Stimulated activated CD8-positive, alpha-beta memory T cell treated with anti-CD3 and anti-CD28 coated beads, Interleukin-4, amount 100 ng/mL, for 48 hours (primary cell): ENCODE measurements around the gene ATF7IP.
"Not testable (repeated sequence)": the region's sequence is repeated elsewhere in the genome, so short reads cannot be mapped to it uniquely, and the experiment has no call there.

Experiments used
- DNase-seq: peaks from one replicate; pipeline ENCODE4 v3.0.0-alpha.2; 2020

The ATF7IP gene

DNA sequence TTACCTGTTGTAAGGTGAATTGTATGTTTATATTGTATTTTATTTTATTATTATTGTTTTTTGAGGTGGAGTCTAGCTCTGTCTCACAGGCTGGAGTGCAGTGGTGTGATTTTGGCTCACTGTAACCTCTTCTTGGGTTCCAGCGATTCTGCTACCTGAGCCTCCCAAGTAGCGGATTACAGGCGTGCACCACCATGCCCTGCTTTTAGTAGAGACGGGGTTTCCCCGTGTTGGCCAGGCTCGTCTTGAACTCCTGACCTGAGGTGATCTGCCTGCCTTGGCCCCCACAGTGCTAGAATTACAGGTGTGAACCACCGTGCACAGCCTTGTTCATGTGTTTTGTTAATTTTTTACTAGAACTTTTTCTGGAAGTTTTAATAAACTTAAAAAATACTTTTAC is 3.8 kb downstream of the ATF7IP start:
- no peak for DNase-seq

DNA sequence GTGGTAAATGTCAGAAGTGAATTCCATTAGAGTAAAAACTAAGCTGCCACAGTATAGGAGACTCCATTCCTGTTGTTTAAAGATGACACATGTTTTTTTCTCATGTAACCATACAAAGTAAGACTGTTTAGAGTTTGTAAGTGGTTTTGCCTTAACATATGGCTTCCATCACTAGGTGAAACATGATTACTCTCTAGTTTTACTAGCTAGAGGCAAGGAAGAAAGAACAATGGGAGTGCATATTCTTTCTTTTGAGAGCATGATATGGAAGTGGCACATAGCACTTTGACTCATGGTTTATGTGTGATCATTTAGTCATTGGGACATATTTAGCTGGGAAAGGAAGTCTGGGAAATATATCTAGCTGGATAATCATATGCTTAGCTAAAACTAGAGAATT is 7.7 kb downstream of the ATF7IP start:
- DNase-seq, result no peak

DNA sequence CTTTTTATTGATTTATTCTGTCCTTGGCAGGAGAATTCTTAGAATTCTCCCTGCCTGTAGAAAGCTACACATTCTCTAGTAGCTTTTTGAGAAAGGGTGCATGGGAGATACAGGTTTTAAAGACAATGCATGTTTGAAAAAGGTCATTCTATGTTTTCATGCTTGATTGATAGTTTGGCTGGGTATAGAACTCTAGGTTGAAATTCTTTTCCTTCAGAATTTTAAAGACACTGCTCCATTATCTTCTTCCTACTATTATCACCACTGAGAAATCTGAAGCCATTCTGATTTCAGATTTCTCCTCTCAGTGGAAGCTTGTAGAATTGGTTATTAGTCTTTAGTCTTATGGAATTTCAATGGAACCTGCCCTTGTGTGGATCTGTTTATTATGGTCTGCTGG is 14.0 kb downstream of the ATF7IP start:
- DNase-seq, result no peak

DNA sequence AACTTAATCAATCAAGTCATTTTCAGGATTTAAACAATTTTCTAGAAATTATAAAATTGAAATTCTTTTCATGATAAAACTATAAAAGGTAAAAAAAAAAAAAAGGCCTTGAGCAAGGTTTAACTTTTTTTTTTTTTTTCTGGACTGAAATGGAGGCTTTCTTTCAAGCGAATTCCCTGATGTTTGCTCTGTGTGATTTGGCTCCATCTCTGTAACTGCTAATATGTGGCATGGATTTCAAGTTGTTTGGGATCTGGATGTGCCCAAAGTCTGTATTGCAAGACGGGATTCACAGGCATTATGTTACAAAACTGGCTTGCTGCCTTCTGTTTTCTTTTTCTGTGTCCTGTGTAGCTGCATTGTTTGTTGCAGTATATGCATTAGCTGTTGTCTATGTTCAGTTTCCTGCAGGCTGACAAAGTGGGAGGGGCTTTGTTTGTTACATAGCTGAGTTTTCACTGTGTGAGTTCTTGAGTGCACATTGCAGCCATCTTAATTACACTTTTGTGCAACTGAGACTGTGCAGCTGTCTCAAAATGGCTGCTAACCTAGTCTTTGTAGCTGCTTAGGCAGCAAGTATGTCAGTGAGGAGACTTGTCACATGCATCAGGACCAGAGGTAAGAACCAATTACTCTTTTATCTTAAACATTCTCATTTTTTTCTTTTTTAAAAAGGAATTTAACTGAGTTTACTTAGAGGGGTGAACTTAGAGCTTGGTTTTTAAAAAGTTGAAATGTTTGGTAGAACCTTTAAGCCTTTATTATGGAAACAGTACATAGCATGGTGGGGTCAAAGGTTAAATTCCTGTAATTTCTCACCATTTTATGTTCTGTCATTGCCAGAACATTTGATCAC is 19.5 kb downstream of the ATF7IP start:
- DNase-seq, result peak; percentile 61

DNA sequence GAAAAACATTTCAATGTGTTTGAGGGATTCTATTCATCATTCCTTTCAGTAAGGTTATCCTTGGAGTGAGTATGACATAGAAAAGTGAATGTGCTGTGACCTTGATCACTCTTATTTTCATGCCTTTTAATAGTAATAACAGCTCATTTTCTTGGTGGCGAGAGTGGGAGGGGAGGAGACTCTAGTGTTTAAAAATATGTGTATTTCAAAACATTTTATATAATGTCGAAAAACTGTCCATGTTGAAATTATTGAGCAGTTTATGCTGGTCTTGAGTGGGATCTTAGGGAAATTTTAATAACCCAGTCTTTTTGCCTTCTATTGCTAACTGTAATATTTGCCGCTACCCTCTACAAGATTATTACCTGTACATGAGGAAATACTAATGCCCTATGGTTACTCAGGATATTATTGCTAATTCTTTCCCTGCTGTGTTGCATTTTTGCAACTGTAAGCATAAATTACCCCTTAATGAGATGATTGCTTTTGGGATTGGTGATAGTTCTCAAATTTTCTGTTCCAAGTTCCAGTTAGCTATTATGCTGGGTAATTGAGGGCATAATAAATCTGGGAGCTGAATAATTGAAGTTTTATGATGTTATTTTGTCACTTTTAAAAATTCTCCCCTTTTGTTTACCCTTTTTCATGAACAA is 21.9 kb downstream of the ATF7IP start:
- no peak for DNase-seq

DNA sequence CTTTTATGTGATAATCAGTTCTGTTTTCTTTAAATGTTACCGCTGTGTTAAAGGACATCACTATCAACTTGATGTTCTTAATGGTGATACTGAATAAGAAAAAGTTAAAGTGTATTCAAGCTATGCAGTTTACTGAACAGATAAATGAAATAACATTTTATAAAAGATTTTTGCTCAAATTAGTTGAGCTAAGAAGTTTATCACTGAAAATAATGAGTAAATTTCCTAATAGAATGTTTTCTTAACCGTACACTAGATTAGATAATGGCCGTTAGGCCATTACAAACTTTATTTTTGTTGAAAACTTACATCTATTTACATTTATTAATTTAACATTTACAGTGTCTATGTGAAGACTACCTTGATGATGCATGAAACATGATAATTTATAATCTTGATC is 25.0 kb downstream of the ATF7IP start:
- DNase-seq, result no peak

DNA sequence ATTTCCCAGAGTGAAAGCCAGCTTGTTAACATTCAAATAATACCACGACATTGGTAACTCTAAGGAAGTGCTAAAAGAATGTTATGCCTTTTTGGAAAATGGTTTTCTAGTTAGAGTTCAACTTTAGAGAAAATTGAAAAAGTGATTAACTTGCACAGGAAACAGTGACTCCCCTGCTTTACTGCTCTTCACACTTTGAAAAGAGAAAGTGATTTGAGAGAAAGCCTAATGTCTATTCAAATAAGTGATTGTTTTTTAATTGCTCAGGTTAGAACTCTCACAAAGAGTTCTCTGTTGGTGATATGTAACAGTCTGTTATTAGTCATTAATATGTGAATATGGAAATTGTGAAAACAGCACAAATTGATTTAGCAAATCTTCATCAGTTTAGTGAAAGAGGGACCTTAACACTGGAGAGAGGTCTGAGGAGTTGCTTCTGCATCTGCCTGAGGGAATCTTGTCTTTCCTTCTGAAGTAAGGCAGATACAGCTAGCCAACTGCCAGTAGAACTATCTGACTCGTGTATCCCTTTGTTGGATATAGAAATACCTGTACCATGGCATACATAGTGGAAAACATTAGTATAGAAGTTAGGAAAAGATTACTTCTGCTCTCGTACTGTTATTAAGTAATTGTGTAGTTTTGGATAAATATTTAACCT is 25.5 kb downstream of the ATF7IP start:
- DNase-seq, result no peak

DNA sequence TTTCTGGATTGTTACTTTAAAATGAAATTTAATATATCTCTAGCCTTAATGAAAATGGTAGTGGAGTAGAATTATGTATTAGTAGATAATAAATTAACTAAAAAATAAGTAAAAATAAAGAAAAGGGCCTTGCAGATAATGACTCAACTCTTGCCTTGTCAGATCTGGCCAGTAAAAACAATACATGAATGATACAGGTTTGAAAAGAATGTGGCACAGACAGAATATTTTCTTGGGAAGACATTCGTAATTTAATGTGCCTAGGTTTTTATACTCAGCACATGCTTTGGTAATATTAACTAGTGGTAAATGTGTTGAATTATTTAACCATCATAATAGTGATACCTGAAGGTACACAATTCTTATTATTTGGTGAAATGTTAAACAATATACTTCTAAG is 28.3 kb downstream of the ATF7IP start:
- no peak for DNase-seq

DNA sequence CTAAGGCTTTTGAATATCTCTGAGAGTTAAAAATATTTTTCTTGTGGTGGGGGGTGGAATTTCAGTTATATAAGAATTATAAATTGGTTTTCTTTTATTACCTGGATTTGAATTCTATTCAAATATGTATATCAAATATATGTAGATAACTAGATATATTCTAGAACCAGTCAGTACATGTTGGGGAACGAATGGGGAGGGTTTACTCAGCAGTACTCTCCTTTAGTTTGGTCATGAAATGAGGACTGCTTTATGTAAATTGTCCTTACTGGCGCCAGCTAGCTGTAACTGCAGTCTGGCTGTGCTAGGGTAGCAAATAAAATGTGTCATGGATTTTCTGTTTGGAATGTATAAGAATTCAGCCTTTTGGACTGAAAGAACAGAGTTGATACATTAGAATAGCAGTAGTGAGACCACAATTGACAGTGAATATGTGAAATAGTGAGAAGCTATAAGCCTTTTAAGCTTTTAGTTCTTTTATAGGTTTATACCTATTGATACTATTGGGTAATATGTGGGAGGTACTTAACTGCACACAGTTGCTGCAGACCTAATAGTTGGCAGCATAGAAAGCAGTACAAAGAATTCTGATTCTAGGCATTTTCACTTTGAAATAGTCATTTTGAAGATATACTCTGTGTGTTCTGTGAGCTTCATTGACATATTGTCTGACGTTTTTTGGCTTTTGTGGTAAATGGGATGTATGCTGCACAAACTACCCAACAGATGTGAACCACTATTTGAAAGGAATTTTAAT is 29.0 kb downstream of the ATF7IP start:
- DNase-seq, result no peak

DNA sequence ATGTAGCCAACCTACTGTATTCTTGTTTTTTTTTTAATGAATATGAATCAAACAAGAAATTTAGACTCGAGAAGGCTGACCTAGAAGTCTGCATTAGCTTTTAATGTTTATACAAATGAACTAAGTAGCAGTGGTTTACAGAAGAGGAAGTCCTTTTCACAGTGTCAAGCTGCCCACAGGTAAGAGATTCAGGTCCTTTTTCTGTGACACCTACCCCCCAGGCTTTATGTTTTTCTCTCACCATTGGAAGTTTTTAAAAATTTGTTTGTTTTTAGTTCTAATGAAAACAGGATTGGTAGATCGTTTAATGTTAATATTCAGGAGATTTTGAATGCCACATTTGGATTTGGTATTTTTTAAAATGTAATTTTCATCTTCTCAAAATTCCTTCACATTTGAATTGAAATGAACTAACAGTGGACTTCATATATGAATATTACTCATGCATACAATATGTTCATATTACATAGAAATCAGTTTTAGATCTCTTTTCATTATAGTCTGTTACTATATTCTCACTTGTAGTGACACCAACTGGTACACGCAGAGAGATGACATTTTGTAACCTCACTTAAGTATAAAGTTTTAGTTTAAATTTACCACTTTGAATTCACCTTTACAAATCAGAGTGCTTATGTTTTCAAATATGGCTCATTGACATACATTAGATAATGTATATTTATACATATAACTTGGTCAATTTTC is 29.7 kb downstream of the ATF7IP start:
- no peak for DNase-seq

DNA sequence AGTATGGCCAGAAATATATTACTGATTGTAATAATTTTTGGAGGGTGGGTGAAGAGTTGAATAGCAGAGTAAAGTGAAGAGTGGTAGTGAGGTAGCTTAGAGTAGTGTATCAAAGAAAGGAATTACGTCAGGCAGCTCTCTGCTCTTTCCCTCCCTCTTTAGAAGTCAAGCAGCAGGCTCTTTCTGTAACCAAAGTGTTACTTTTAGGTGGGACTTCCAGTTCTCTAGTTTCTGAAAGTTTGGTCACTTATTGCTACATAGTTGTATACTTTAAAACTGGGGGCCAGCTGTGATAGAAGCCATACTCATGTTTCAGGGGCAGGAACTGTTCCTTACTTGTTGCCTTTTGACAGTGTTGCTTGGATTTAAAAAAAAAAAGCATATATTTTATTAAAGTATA is 30.6 kb downstream of the ATF7IP start:
- DNase-seq, result no peak

DNA sequence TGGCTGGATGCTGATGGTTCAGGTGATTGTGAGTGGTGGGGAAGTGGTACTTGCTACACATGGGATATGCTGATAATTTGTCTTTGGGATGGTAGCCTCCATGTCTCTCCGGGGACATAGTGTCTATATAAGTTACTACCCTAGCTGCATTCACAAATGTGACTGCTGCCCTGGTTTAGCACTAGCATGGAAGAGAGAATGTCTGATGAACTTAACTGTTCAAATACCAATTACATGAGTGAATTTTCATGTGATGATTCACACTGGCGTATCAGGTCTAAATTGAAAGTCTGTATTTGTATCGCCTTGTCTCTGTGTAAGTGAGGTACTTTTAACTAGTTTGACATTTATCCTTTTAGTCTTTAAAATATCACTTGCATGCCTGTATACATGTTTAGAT is 34.4 kb downstream of the ATF7IP start:
- no peak for DNase-seq

DNA sequence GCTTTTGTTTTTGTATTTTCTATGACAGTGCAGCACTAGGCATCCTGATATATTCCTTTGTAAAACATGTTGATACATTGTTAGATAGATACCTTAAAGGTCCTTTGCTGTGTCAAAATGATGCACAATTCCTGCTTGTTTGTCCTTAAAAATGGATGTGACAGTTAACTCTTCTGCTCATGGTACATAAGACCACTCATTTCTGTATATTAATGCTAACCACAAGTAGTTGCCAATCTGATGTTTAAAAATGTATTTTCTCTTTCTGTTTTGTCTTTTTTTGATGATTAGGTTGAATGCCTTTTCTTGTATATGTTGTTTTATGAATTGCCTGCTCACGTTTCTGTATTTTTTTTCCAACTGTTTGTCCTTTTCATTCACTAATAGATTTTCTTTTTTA is 35.1 kb downstream of the ATF7IP start:
- DNase-seq, result no peak

DNA sequence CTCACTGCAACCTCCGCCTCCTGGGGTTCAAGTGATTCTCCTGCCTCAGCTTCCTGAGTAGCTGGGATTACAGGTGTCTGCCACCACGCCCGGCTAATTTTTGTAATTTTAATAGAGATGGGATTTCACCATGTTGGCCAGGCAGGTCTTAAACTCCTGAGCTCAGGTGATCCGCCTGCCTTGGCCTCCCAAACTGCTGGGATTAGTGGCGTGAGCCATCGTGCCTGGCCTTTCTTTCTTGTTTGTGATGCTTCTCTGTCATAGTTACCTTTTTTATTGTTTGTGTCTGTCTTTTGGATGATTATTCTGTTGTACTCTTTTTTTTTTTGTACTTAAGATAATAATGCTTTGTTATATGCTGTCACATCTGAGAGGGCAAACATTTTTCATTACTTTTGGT is 35.8 kb downstream of the ATF7IP start:
- not testable (repeated sequence) for DNase-seq

DNA sequence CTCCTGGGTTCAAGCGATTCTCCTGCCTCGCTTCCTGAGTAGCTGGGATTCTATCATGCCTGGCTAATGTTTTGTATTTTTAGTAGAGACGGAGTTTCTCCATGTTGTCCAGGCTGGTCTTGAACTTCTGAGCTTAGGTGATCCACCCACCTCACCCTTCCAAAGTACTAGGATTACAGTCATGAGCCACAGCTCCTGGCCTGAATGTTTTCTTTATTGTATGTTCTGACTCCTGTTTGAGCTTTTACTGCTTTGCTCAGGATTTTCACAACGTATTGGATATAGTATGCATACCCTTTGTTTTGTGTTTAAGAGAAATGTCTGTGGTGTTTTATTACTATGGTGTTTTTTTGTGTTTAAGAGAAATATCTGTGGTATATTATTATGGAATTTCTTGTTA is 37.2 kb downstream of the ATF7IP start:
- DNase-seq, result no peak

DNA sequence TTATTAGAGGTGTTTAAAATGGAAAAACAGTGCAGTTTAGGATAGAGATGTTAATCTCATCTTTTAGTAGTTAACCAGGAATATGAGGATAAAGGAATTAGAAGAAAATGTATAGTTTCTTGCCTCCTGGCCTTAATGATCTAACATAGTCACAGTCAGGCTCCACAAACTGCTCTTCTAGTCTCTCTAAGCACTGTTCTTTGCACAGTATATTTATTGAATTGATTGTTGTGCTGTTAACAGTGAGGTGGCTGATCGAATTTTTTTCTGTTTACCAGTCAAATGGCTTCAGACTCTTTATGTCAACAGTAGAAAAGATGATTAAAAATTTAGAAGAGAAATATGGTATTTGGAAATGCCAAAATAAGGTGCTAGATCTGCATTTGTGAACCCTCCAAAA is 37.8 kb downstream of the ATF7IP start:
- no peak for DNase-seq

DNA sequence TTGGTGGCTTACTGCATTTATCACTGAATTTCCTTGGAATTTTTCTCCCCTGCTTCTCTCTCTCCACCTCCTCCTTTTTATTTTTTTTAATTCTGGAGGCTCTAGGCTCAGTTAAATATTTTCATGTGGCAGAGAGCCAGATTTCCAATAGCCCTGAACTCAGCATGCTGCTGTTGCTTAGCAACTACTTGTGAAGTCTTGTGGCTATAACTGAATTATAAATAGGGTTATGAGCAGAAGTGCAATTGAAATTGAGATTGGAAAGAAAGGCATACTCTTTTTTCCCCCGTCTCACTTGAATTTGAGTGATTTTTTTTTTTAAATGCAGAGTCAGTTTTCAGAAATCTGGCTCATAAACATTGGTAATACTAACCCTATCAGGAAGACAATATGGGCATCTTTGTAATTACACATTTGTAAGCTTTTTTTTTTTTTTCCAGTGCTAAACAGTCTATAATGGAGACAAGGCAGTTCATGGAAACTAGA is 38.3 kb downstream of the ATF7IP start:
- DNase-seq, result no peak

DNA sequence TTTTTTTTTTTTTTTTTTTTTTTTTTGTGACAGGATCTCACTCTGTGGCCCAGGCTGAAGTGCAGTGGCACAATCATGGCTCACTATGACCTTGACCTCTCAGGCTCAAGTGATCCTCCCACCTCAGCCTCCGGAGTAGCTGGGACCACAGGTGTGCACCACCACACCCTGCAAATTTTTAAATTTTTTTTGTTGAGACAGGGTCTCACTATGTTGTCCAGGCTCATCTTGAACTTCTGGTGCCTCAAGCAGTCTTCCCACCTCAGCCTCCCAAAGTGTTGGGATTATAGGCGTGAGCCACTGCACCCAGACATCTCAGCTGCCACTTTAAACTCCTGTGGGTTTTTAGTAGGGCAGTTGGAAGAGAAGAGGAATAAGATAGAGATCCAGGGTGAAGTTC is 39.9 kb downstream of the ATF7IP start:
- DNase-seq, result not testable (repeated sequence)

DNA sequence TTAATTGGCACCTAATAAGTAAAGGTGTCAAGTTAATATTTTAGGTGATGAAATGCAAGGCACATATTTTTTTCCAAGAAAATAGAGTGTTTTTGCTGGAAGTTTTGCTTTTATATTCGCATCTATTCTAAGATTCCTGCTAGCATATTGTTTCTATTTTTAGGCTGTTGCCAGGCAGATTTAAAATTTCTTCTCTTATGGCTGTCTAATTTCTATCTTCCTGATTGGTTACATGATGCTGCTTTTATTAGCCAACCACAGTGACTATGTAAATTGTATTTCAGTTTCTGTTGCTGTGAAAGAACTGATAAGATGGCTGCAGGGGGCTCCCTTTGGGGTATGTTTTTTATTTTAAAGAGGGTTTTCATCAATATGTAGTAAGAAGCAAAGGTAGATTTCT is 42.7 kb downstream of the ATF7IP start:
- no peak for DNase-seq

DNA sequence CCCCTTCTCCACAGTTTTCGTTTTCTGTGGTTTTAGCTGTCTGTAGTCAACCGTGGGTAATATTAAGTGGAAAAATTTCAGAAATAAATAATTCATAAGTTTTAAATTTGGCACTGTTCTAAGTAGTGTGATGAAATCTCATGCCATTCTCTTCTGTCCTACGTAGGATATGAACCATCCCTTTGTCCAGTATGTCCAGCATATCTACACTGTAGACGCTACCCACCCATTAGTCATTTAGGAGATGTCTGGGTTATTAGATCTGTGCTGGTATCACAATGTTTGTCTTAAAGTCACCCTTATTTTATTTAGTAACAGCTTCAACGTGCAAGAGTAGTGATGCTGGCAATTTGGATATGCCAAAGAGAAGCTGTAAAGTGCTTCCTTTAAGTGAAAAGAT is 44.7 kb downstream of the ATF7IP start:
- no peak for DNase-seq

DNA sequence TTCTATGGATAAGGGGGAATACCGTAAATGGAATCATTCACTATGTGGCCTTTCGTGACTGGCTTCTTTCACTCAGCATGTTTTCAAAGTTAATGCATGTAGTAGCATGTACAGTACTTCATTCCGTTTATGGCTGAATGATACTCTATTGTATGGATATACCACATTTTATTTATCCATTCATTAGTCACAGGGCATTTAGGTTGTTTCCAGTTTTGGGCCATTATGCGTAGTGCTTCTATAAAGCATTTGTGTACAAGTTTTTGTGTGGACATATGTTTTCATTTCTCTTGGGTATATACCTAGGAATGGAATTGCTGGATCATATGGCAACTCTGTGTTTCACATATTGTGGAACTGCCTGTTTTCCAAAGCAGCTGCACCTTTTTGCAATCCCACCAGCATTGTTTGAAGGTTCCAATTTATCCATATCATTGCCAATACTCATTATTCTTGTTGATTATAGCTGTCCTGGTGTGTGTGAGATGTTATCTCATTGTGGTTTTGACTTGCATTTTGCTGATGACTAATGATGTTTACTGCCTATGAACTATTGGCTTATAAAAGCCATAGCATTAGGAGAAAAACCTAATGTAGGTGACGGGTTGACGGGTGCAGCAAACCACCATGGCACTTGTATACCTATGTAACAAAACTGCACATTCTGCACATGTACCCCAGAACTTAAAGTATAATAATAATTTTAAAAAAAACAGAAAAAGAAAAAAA is 45.5 kb downstream of the ATF7IP start:
- DNase-seq, result no peak

DNA sequence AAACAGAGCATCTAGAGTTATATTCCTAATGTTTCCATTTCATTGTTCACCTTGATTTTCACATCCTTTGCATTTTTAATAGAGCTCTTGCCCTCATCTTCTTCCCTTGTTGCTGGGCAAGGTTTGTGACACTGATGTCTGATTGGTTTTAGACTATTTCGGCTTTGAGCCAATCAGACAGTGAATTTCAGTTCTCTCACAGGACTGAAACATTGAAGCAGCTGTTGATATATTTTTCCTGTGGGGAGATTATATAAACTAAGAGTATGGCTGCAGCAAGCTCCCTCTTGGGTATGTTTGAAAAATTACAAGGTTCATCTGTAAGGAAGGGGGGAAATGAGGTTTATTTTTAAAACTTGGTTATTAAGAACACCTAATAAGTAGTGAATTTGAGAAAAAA is 51.2 kb downstream of the ATF7IP start:
- no peak for DNase-seq
